ENCODE results near the gene SLC66A1.

DNA sequence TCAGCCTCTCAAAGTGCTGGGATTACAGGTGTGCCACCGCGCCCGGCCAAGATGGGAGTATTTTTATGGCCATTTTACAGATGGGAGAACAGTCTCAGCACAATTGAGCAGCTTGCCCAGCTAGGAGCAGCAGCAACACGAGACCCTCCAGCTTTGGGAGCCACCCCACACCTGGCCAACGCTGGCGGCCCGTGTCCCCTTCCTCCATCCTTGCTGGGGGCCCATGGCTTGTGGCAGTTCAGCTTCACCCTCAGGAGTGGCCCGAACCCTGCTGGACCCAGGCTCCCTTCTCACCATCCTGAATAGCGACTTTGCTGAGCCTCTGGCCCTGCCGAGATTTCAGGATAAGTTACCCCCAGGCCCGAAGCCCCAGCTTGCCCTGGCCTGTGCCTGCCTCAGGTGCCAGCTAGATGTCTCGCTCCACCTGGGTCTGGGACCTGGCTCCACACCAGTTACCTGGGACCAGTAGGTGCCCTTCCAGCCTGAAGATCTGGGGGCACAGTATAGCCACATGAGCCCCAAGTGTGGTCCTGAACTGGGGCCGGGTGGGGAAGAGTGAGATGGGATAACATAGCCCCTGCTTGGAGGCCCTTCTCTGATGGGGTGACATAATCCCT is 19.2 kb downstream of the SLC66A1 start:
- no peak for TF ChIP-seq POLR2A (IDR thresholded peaks at IDR 0.05; ENCODE audit: low read length)
- no peak for TF ChIP-seq GATA1 (IDR thresholded peaks at IDR 0.05; ENCODE audit: low read depth, low read length)

All from erythroblast (primary cell).